H9 (cell line): Measurements from ENCODE around the gene COL18A1. TPM values are rescaled to one million over a fixed set of nuclear protein-coding genes. Genes with fewer than 3 reads are reported as not detected.
"Not testable (repeated sequence)": the region's sequence is repeated elsewhere in the genome, so short reads cannot be mapped to it uniquely, and the experiment has no call there.

Experiments
- DNase-seq: peaks from one replicate; pipeline ENCODE4 v3.0.0-alpha.2; 2017
- H2AFZ ChIP-seq: one replicate; pipeline ENCODE4 v1.6.1; 2013; ENCODE audit warnings: mild to moderate bottlenecking, low read length, control low read depth, moderate library complexity
- H2AK5ac ChIP-seq: 2 replicates; pipeline ENCODE4 v1.6.1; 2013; ENCODE audit warnings: low read length, control low read depth, mixed read lengths; ENCODE audit not compliant: insufficient read length
- H2BK120ac ChIP-seq: one replicate; pipeline ENCODE4 v1.6.1; 2013; ENCODE audit warnings: low read depth, mild to moderate bottlenecking, low read length, control low read depth, inconsistent platforms; ENCODE audit not compliant: poor library complexity, severe bottlenecking
- H2BK12ac ChIP-seq: 2 replicates; pipeline ENCODE4 v1.6.1; 2013; ENCODE audit warnings: low read length, control low read depth, mixed read lengths, low read depth; ENCODE audit not compliant: insufficient read length
- H2BK15ac ChIP-seq: 2 replicates; pipeline ENCODE4 v1.6.1; 2013; ENCODE audit warnings: low read depth, low read length, control low read depth
- H2BK20ac ChIP-seq: one replicate; pipeline ENCODE4 v1.6.1; 2013; ENCODE audit warnings: low read depth, mild to moderate bottlenecking, low read length, control low read depth, inconsistent platforms; ENCODE audit not compliant: poor library complexity, severe bottlenecking
- H2BK5ac ChIP-seq: 2 replicates; pipeline ENCODE4 v1.6.1; 2013; ENCODE audit warnings: low read length, control low read depth, mixed read lengths; ENCODE audit not compliant: insufficient read length
- H3K14ac ChIP-seq: 2 replicates; pipeline ENCODE4 v1.6.1; 2013; ENCODE audit warnings: low read length, control low read depth; ENCODE audit not compliant: insufficient read depth
- H3K18ac ChIP-seq: 2 replicates; pipeline ENCODE4 v1.6.1; 2013; ENCODE audit warnings: low read depth, mild to moderate bottlenecking, mixed read lengths, low read length, control low read depth; ENCODE audit not compliant: insufficient read length
- H3K23ac ChIP-seq: 2 replicates; pipeline ENCODE4 v1.6.1; 2013; ENCODE audit warnings: low read length, control low read depth, mixed read lengths, low read depth; ENCODE audit not compliant: insufficient read length
- H3K23me2 ChIP-seq: 2 replicates; pipeline ENCODE4 v1.6.1; 2013; ENCODE audit warnings: low read depth, mild to moderate bottlenecking, mixed read lengths, low read length, control low read depth; ENCODE audit not compliant: insufficient read length, poor library complexity, severe bottlenecking
- H3K27ac ChIP-seq: 2 replicates; pipeline ENCODE4 v1.5.1; 2013; ENCODE audit warnings: low read length, control low read depth, mixed read lengths, low read depth; ENCODE audit not compliant: insufficient read length
- H3K27me3 ChIP-seq: 2 replicates; pipeline ENCODE4 v1.6.1; 2013; ENCODE audit warnings: low read length, control low read depth, inconsistent platforms; ENCODE audit not compliant: insufficient read depth
- H3K4ac ChIP-seq: 2 replicates; pipeline ENCODE4 v1.6.1; 2013; ENCODE audit warnings: low read depth, mild to moderate bottlenecking, control low read depth, inconsistent platforms, low read length, moderate library complexity
- H3K4me1 ChIP-seq: 2 replicates; pipeline ENCODE4 v1.6.1; 2013; ENCODE audit warnings: low read length, control low read depth, inconsistent platforms; ENCODE audit not compliant: insufficient read depth
- H3K4me2 ChIP-seq: 2 replicates; pipeline ENCODE4 v1.6.1; 2013; ENCODE audit warnings: low read length, control low read depth, mixed read lengths; ENCODE audit not compliant: insufficient read length, insufficient read depth
- H3K56ac ChIP-seq: 2 replicates; pipeline ENCODE4 v1.6.1; 2013; ENCODE audit warnings: low read depth, mild to moderate bottlenecking, mixed read lengths, low read length, control low read depth; ENCODE audit not compliant: insufficient read length
- H3K79me1 ChIP-seq: 2 replicates; pipeline ENCODE4 v1.6.1; 2013; ENCODE audit warnings: low read depth, mild to moderate bottlenecking, moderate library complexity, low read length, control low read depth, inconsistent platforms; ENCODE audit not compliant: insufficient read depth, poor library complexity, severe bottlenecking
- H3K79me2 ChIP-seq: 2 replicates; pipeline ENCODE4 v1.6.1; 2013; ENCODE audit warnings: low read length, control low read depth, inconsistent platforms; ENCODE audit not compliant: insufficient read depth
- H3K9ac ChIP-seq: 2 replicates; pipeline ENCODE4 v1.6.1; 2013; ENCODE audit warnings: low read length, control low read depth, mixed read lengths; ENCODE audit not compliant: insufficient read length; ENCODE audit errors: extremely low read depth
- H3K9me3 ChIP-seq: one replicate; pipeline ENCODE4 v1.6.1; 2013; ENCODE audit warnings: low read depth, low read length, inconsistent platforms; ENCODE audit not compliant: control insufficient read depth
- H3T11ph ChIP-seq: one replicate; pipeline ENCODE4 v1.6.1; 2013; ENCODE audit warnings: mild to moderate bottlenecking, low read length, control low read depth, inconsistent platforms
- H4K20me1 ChIP-seq: one replicate; pipeline ENCODE4 v1.6.1; 2013; ENCODE audit not compliant: control insufficient read depth, insufficient read length, insufficient read depth
- H4K5ac ChIP-seq: 2 replicates; pipeline ENCODE4 v1.6.1; 2013; ENCODE audit warnings: low read depth, mild to moderate bottlenecking, mixed read lengths, low read length, control low read depth; ENCODE audit not compliant: insufficient read length
- H4K8ac ChIP-seq: replicated peaks from 2 replicates; pipeline ENCODE4 v1.6.1; 2013; ENCODE audit warnings: low read length, control low read depth, mixed read lengths, low read depth; ENCODE audit not compliant: insufficient read length
- H4K91ac ChIP-seq: 2 replicates; pipeline ENCODE4 v1.6.1; 2013; ENCODE audit warnings: low read depth, mild to moderate bottlenecking, moderate library complexity, mixed read lengths, low read length, control low read depth; ENCODE audit not compliant: insufficient read length
- H3K27ac Mint-ChIP-seq, 3 experiments: 2 replicates in 2 of 3; 3 replicates in 1 of 3; pipeline ENCODE4 v1.8.0; 2020 to 2021; ENCODE audit warnings: mixed read lengths in 3 of 3, mild to moderate bottlenecking in 1 of 3, moderate library complexity in 1 of 3
- H3K27me3 Mint-ChIP-seq: 2 replicates; pipeline ENCODE4 v1.8.0; 2021; ENCODE audit warnings: low read depth, mild to moderate bottlenecking, moderate library complexity, mixed read lengths
- H3K36me3 Mint-ChIP-seq, 3 experiments: 2 replicates in 2 of 3; 3 replicates in 1 of 3; pipeline ENCODE4 v1.8.0; 2020 to 2021; ENCODE audit warnings: low read depth in 3 of 3, mixed read lengths in 3 of 3; ENCODE audit not compliant: insufficient read depth in 1 of 3
- H3K4me1 Mint-ChIP-seq, 2 experiments: 2 replicates each; pipeline ENCODE4 v1.8.0; 2020; ENCODE audit warnings: mixed read lengths in 2 of 2
- H3K4me3 Mint-ChIP-seq, 2 experiments: 2 replicates in 1 of 2; 3 replicates in 1 of 2; pipeline ENCODE4 v1.8.0; 2020 to 2021; ENCODE audit warnings: mild to moderate bottlenecking in 2 of 2, mixed read lengths in 2 of 2, moderate library complexity in 1 of 2
- H3K9me3 Mint-ChIP-seq, 2 experiments: 2 replicates in 1 of 2; 3 replicates in 1 of 2; pipeline ENCODE4 v1.8.0; 2020; ENCODE audit warnings: mild to moderate bottlenecking in 2 of 2, mixed read lengths in 2 of 2, moderate library complexity in 1 of 2
- CTCF ChIP-seq: fragments of 200-600 bp; sonication (generic); conservative IDR thresholded peaks from 3 replicates; pipeline ENCODE4 v1.8.0; 2021; ENCODE audit warnings: antibody characterized with exemption, mild to moderate bottlenecking
- WGBS: extraction: QIAGEN DNeasy Blood & Tissue Kit; methylation state at CpG from one replicate; pipeline ENCODE4 v1.1.7; 2013; ENCODE audit warnings: missing lambda C conversion rate, low lambda C conversion rate, mixed read lengths; ENCODE audit not compliant: insufficient read length; ENCODE audit errors: extremely low coverage; 5-methylcytosine and 5-hydroxymethylcytosine counted together
- total RNA-seq: library from RNA; stranded (reverse); gene quantifications from 2 replicates; pipeline ENCODE4 v1.2.1, GENCODE V29; 2021

COL18A1 gene
- total RNA-seq, 1 experiment from 2014 or later: 232 TPM

- DNase-seq: no peak
- Histone ChIP-seq H3T11ph (no peak overlapping the region), H3K23ac (no peak overlapping the region), H4K8ac (no peak overlapping the region), H3K18ac (no peak overlapping the region), H2BK12ac (no peak overlapping the region), H2BK5ac (no peak overlapping the region), H3K23me2 (no peaks in the 10 kb centered on the region), H3K27me3 (no peaks in the 10 kb centered on the region), H3K27ac (no peak overlapping the region), H2AK5ac (no peak overlapping the region), H4K91ac (no peak overlapping the region), H2BK15ac (no peak overlapping the region), H4K5ac (no peak overlapping the region), H3K4me2 (no peak overlapping the region), H3K9me3 (no peaks in the 10 kb centered on the region), H2AFZ (no peak overlapping the region), H3K14ac (no peak overlapping the region), H3K79me2 (no peaks in the 10 kb centered on the region), H3K4ac (no peak overlapping the region), H4K20me1 (no peaks in the 10 kb centered on the region), H3K56ac (no peak overlapping the region), H3K79me1 (no peaks in the 10 kb centered on the region), H3K9ac (no peak overlapping the region), H3K4me1 (no peaks in the 10 kb centered on the region), H2BK120ac (no peak overlapping the region), H2BK20ac (no peak overlapping the region)
- H3K4me1 Mint-ChIP-seq: no peaks in the 10 kb centered on the region; a peak in 1 of 4 replicates
- H3K27me3 Mint-ChIP-seq: no peaks in the 10 kb centered on the region
- no peaks in the 10 kb centered on the region; a peak in 1 of 5 replicates for H3K9me3 Mint-ChIP-seq
- H3K4me3 Mint-ChIP-seq: no peak overlapping the region
- H3K36me3 Mint-ChIP-seq: peaks cover 16 to 28% (median 18%) of the 10 kb centered on the region in 3 experiments; a peak in 5 of 7 replicates
- WGBS: no CpG with 5 or more reads among the region's 50 CpGs
- H3K27ac Mint-ChIP-seq: no peak overlapping the region
- TF ChIP-seq CTCF: no peak
Measured at GRCh38 chr21:45530423-45531113, 125.6 kb downstream of the COL18A1 start.

- H3K56ac ChIP-seq, H2BK20ac ChIP-seq, H3K23ac ChIP-seq, H2BK15ac ChIP-seq, H4K91ac ChIP-seq, H4K20me1 ChIP-seq, H4K5ac ChIP-seq, H2AK5ac ChIP-seq, H3K4me2 ChIP-seq, H3K27ac ChIP-seq, H3K14ac ChIP-seq, H3K4me3 Mint-ChIP-seq, H3T11ph ChIP-seq, H3K9me3 Mint-ChIP-seq, H3K27me3 Mint-ChIP-seq, H3K79me1 ChIP-seq, H3K27me3 ChIP-seq, H2BK120ac ChIP-seq, H3K4ac ChIP-seq, H3K23me2 ChIP-seq, H3K27ac Mint-ChIP-seq, H3K79me2 ChIP-seq, H4K8ac ChIP-seq, H3K9ac ChIP-seq, H3K4me1 ChIP-seq, H2AFZ ChIP-seq, H3K18ac ChIP-seq, DNase-seq, H3K4me1 Mint-ChIP-seq, H2BK12ac ChIP-seq, H3K9me3 ChIP-seq, H2BK5ac ChIP-seq: not testable (repeated sequence)
- WGBS: no CpG with 5 or more reads among the region's 17 CpGs
- H3K36me3 Mint-ChIP-seq: peaks cover 13 to 26% (median 16%) of the 10 kb centered on the region in 3 experiments; a peak in 6 of 7 replicates
Measured at GRCh38 chr21:45531114-45531392, 126.1 kb downstream of the COL18A1 start.
